Measurements from ENCODE around the gene ACD.

The ACD gene

DNA sequence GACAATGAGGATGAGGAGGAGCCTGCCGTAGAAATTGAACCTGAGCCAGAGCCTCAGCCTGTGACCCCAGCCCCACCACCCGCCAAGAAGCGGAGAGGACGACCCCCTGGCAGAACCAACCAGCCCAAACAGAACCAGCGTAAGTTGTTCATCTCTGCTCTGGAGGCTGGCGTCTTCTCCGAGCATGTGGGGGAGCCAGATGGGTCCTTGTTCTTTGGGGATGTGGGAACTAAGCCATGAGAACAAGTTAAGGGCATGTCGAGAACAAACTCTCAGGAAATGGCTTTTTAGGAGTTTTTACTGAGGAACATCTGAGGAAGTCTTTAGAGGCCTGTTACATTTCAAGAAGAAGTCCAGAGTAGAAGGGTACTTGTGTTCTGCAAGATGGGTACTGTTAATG is 23.3 kb downstream of the ACD start:
- Mint-ChIP-seq H3K4me1 (peaks cover 0 to 2% of the 10 kb centered on the region in 2 donors), H3K27me3 (no peaks in the 10 kb centered on the region), H3K4me3 (no peak overlapping the region), H3K27ac (peak overlapping the region; percentile 51), H3K36me3 (peaks cover 12 to 35% of the 10 kb centered on the region in 2 donors), H3K9me3 (no peaks in the 10 kb centered on the region)
- DNase-seq, result no peak
- ATAC-seq (replicated peaks), result no peak

DNA sequence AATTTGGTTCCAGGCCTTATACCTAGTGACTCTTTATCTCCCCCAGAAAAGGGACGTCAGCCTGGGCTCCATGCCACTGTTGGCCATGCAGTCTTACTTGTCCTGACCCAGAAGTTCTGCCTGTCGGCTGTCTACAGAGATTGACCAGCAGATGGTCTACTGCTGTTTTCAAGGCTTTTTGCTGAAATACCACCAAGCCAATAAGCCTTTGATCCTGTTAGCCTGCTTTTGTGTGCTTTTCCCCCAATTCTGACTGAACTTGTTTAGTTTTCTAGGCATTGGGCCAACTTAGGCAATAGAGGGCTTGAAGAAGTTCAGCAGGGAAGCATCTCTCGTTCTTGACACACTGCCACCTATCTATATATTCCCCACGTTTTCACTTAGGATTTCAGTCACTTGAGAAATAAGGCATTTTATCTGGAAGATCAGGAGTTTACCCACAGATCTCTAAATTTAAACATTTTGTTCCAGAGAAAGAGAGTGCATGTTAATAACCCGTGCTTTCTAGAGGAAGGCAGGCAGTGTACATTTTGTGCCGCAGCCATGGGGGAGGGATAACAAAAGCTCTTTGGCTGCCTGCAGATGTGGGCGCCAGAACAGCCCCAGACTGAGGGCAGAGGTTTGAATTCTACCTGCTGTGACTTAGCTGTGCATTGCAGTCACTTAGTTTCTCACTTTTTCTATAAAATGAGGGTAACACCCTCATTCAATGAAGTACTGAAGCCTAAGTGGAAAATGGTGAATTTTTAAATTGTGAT is 27.5 kb downstream of the ACD start:
- Mint-ChIP-seq H3K27me3 (no peaks in the 10 kb centered on the region), H3K4me3 (no peak overlapping the region), H3K4me1 (no peaks in the 10 kb centered on the region), H3K9me3 (no peaks in the 10 kb centered on the region), H3K36me3 (peaks cover 29 to 43% of the 10 kb centered on the region in 2 donors), H3K27ac (no peak overlapping the region)
- no peak for DNase-seq
- no peak for ATAC-seq (replicated peaks)

GRCh38 chr16:67628216-67628615 is 31.8 kb downstream of the ACD start:
- no peak overlapping the region for H3K4me3 Mint-ChIP-seq
- ATAC-seq (replicated peaks), result no peak
- H3K4me1 Mint-ChIP-seq, result no peaks in the 10 kb centered on the region
- no peaks in the 10 kb centered on the region for H3K9me3 Mint-ChIP-seq
- DNase-seq, result no peak
- H3K36me3 Mint-ChIP-seq, result peaks cover 24 to 50% of the 10 kb centered on the region in 2 donors
- peak overlapping the region; percentile 27 for H3K27ac Mint-ChIP-seq
- H3K27me3 Mint-ChIP-seq, result no peaks in the 10 kb centered on the region

DNA sequence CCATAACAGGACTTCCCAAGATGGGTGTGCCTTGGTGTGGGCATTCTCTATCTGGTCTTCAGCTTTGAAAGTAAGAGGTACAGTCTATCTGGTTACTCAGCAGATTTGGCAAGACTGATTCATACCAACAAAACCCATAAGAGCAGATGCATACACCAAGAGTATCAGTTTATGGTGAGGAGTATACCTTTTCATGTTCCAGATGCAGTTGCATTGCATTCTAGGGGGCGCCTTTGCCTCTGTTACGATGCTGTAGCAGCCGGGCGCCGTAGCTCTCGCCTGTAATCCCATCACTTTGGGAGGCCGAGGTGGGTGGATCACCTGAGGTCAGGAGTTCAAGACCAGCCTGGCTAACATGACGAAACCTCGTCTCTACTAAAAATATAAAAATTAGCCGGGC is 46.3 kb downstream of the ACD start:
- Mint-ChIP-seq H3K4me3 (no peak overlapping the region), H3K27me3 (no peaks in the 10 kb centered on the region), H3K36me3 (peaks cover 20 to 26% of the 10 kb centered on the region in 2 donors), H3K4me1 (no peaks in the 10 kb centered on the region), H3K27ac (no peak overlapping the region), H3K9me3 (no peaks in the 10 kb centered on the region)
- DNase-seq (no peak), ATAC-seq (replicated peaks) (no peak)

- Mint-ChIP-seq H3K4me1 (peaks cover 9 to 21% of the 10 kb centered on the region in 2 donors), H3K4me3 (no peak overlapping the region), H3K9me3 (no peaks in the 10 kb centered on the region), H3K27ac (peak overlapping the region; percentile 70), H3K27me3 (no peaks in the 10 kb centered on the region), H3K36me3 (peaks cover 9 to 18% of the 10 kb centered on the region in 2 donors)
- peak; percentile 87 to 93 for ATAC-seq (replicated peaks)
- no peak for DNase-seq
These were observed 51.7 kb downstream of the ACD start for GRCh38 chr16:67608364-67608763.
